HepG2 (cell line): ENCODE measurements around the gene NME1. TPM values are rescaled to one million over a fixed set of nuclear protein-coding genes. Genes with fewer than 3 reads are reported as not detected.

Source experiments
- ASH2L ChIP-seq: fragments of 300-600, 200-600 bp; sonication (generic); IDR thresholded peaks from 2 replicates; pipeline ENCODE4 v1.7.0; 2017; ENCODE audit warnings: low read depth, mild to moderate bottlenecking, moderate library complexity, mixed read lengths, low read length; ENCODE audit not compliant: insufficient read length
- DNMT3B ChIP-seq: conservative IDR thresholded peaks from 2 replicates; pipeline ENCODE4 v1.6.1; 2016; ENCODE audit warnings: missing biosample characterization, control low read depth
- E2F2 ChIP-seq: sonication (generic); formaldehyde crosslinking; IDR thresholded peaks from 2 replicates; pipeline ENCODE4 v1.4.0; 2020; ENCODE audit warnings: missing genetic modification reagents, borderline replicate concordance
- ESRRA ChIP-seq: sonication (generic); formaldehyde crosslinking; IDR thresholded peaks from 2 replicates; pipeline ENCODE4 v1.5.1; 2020; ENCODE audit warnings: mild to moderate bottlenecking, low read depth, missing genetic modification reagents
- ETV6 ChIP-seq: sonication (generic); formaldehyde crosslinking; conservative IDR thresholded peaks from 2 replicates; pipeline ENCODE4 v1.4.0; 2020; ENCODE audit warnings: missing genetic modification reagents
- HIVEP1 ChIP-seq: sonication (generic); formaldehyde crosslinking; IDR thresholded peaks from 2 replicates; pipeline ENCODE4 v1.4.0; 2020; ENCODE audit warnings: mild to moderate bottlenecking, missing genetic modification reagents
- HNRNPH1 ChIP-seq: fragments of 200-400 bp; formaldehyde crosslinking; optimal IDR thresholded peaks from 2 replicates; pipeline ENCODE3; 2017; ENCODE audit warnings: mild to moderate bottlenecking, low read depth, low read length
- JUND ChIP-seq: sonication (generic); formaldehyde crosslinking; IDR thresholded peaks from 2 replicates; pipeline ENCODE4 v1.8.0; 2022; ENCODE audit warnings: mild to moderate bottlenecking, missing genetic modification reagents
- LBX2 ChIP-seq: sonication (generic); formaldehyde crosslinking; IDR thresholded peaks from 2 replicates; pipeline ENCODE4 v1.5.0; 2020; ENCODE audit warnings: missing genetic modification reagents, mild to moderate bottlenecking, borderline replicate concordance
- MAFF ChIP-seq: IDR thresholded peaks from 2 replicates; pipeline ENCODE4 v1.6.1; 2011; ENCODE audit warnings: low read depth, low read length, improper control_type of control experiment
- MED13 ChIP-seq: sonication (generic); formaldehyde crosslinking; IDR thresholded peaks from 2 replicates; pipeline ENCODE4 v1.5.0; 2020; ENCODE audit warnings: missing genetic modification reagents
- POLR2A ChIP-seq, 2 experiments: IDR thresholded peaks; 2 replicates each; pipeline ENCODE4 v1.6.1; 2011; ENCODE audit warnings: low read depth in 2 of 2, low read length in 2 of 2, mild to moderate bottlenecking in 1 of 2, moderate library complexity in 1 of 2; ENCODE audit not compliant: insufficient read depth in 1 of 2
- SIX4 ChIP-seq: sonication (generic); formaldehyde crosslinking; IDR thresholded peaks from 2 replicates; pipeline ENCODE4 v1.4.0; 2020; ENCODE audit warnings: missing genetic modification reagents
- STAT5B ChIP-seq: sonication (generic); formaldehyde crosslinking; IDR thresholded peaks from 2 replicates; pipeline ENCODE4 v1.4.0; 2020; ENCODE audit warnings: missing genetic modification reagents
- TFDP2 ChIP-seq: sonication (generic); formaldehyde crosslinking; IDR thresholded peaks from 2 replicates; pipeline ENCODE4 v1.4.0; 2020; ENCODE audit warnings: missing genetic modification reagents
- ZBTB8A ChIP-seq: sonication (generic); formaldehyde crosslinking; IDR thresholded peaks from 2 replicates; pipeline ENCODE4 v1.4.0; 2020; ENCODE audit warnings: mild to moderate bottlenecking, low read depth, missing genetic modification reagents, borderline replicate concordance
- ZHX1 ChIP-seq: sonication (generic); formaldehyde crosslinking; IDR thresholded peaks from 2 replicates; pipeline ENCODE4 v1.8.1; 2022; ENCODE audit warnings: low read depth, mild to moderate bottlenecking, missing genetic modification reagents
- ZKSCAN1 ChIP-seq: fragments of 150-350 bp; IDR thresholded peaks from 2 replicates; pipeline ENCODE4 v1.6.1; 2014; ENCODE audit warnings: low read length
- ZNF101 ChIP-seq: sonication (generic); formaldehyde crosslinking; IDR thresholded peaks from 2 replicates; pipeline ENCODE4 v1.4.0; 2020; ENCODE audit warnings: mild to moderate bottlenecking, low read depth, missing genetic modification reagents, borderline replicate concordance
- ZNF207 ChIP-seq: fragments of 450-650 bp; IDR thresholded peaks from 2 replicates; pipeline ENCODE4 v1.6.1; 2016; ENCODE audit warnings: antibody characterized with exemption, borderline replicate concordance
- ZNF292 ChIP-seq: sonication (generic); formaldehyde crosslinking; IDR thresholded peaks from 2 replicates; pipeline ENCODE4 v1.8.1; 2022; ENCODE audit warnings: mild to moderate bottlenecking, low read depth, missing genetic modification reagents, borderline replicate concordance
- ZNF331 ChIP-seq: sonication (generic); formaldehyde crosslinking; IDR thresholded peaks from 2 replicates; pipeline ENCODE4 v1.4.0; 2020; ENCODE audit warnings: missing genetic modification reagents
- ZSCAN30 ChIP-seq: sonication (generic); formaldehyde crosslinking; IDR thresholded peaks from 2 replicates; pipeline ENCODE4 v1.5.0; 2020; ENCODE audit warnings: mild to moderate bottlenecking, missing genetic modification reagents
- polyA plus RNA-seq, 8 experiments: library from polyadenylated mRNA; depleted of rRNA in 3 of 8; stranded (reverse) in 7 of 8; unstranded in 1 of 8; fragments of >200 nt; fragmentation: Illumina TruSeq in 4 of 8; extraction: Trizol in 4 of 8; gene quantifications; 2 replicates each; pipeline versions ENCODE4 v1.2.1 to v1.2.3, GENCODE V29; 2011 to 2016; ENCODE audit warnings: low read depth in 4 of 8, missing spikeins in 1 of 8, mixed read lengths in 1 of 8; ENCODE audit not compliant: insufficient read depth in 1 of 8
- total RNA-seq, 5 experiments: library from RNA; depleted of rRNA; stranded (reverse); fragments of >200 nt; fragmentation: Illumina TruSeq; extraction: Trizol; gene quantifications; 2 replicates each; pipeline ENCODE4 v1.2.3, GENCODE V29; 2016; ENCODE audit warnings: low read depth in 1 of 5
- TF ChIP-seq, protein P1 (sequence below): sonication (generic); formaldehyde crosslinking; IDR thresholded peaks from 2 replicates; pipeline ENCODE4 v1.4.0; 2020; ENCODE audit warnings: missing genetic modification reagents, mild to moderate bottlenecking, borderline replicate concordance

Gene NME1
- total and polyA plus RNA-seq, 2 of the 13 experiments (the other 11 are each of a cell fraction or from before 2014, with no cell fraction given) = 295 to 516 TPM

GRCh38 chr17:51166987-51167931, 13.9 kb downstream of the NME1 start (continued):
- TF ChIP-seq, protein P1, sequence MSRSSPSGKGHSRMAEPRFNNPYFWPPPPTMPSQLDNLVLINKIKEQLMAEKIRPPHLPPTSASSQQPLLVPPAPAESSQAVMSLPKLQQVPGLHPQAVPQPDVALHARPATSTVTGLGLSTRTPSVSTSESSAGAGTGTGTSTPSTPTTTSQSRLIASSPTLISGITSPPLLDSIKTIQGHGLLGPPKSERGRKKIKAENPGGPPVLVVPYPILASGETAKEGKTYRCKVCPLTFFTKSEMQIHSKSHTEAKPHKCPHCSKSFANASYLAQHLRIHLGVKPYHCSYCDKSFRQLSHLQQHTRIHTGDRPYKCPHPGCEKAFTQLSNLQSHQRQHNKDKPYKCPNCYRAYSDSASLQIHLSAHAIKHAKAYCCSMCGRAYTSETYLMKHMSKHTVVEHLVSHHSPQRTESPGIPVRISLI (CRISPR knock-in tag) = no peak
- TF ChIP-seq ZBTB8A (CRISPR knock-in tag) (no peak), JUND (CRISPR knock-in tag) (no peak), ZNF292 (CRISPR knock-in tag) (no peak), LBX2 (CRISPR knock-in tag) (no peak), HIVEP1 (no peak), DNMT3B (CRISPR knock-in tag) (no peak), ZSCAN30 (CRISPR knock-in tag) (0 out of 2 replicates have a peak, but pooled peaks have one; percentile 75), ZKSCAN1 (no peak), STAT5B (CRISPR knock-in tag) (no peak), E2F2 (no peak), POLR2A (IDR thresholded peaks at IDR 0.05; ENCODE audit: insufficient read depth in 1 of 2, low read depth in 2 of 2, low read length in 2 of 2) (no peak; a peak in 2 of 4 replicates), MED13 (CRISPR knock-in tag) (peak; percentile 87), HNRNPH1 (no peak), ZNF207 (no peak), ZNF331 (no peak; the same call in 1 of the 2 replicates), ESRRA (CRISPR knock-in tag) (no peak; the same call in none of the 2 replicates), ETV6 (CRISPR knock-in tag) (no peak), MAFF (no peak), SIX4 (no peak), ZNF101 (CRISPR knock-in tag) (no peak), TFDP2 (CRISPR knock-in tag) (no peak), ASH2L (peak; percentile 47), ZHX1 (no peak)
